H9 (cell line): ENCODE results near the gene SPSB2. TPM values are rescaled to one million over a fixed set of nuclear protein-coding genes. Genes with fewer than 3 reads are reported as not detected.

Source experiments
- DNase-seq: peaks from one replicate; pipeline ENCODE4 v3.0.0-alpha.2; 2017
- H2AFZ ChIP-seq: one replicate; pipeline ENCODE4 v1.6.1; 2013; ENCODE audit warnings: mild to moderate bottlenecking, low read length, control low read depth, moderate library complexity
- H2AK5ac ChIP-seq: 2 replicates; pipeline ENCODE4 v1.6.1; 2013; ENCODE audit warnings: low read length, control low read depth, mixed read lengths; ENCODE audit not compliant: insufficient read length
- H2BK120ac ChIP-seq: one replicate; pipeline ENCODE4 v1.6.1; 2013; ENCODE audit warnings: low read depth, mild to moderate bottlenecking, low read length, control low read depth, inconsistent platforms; ENCODE audit not compliant: poor library complexity, severe bottlenecking
- H2BK12ac ChIP-seq: 2 replicates; pipeline ENCODE4 v1.6.1; 2013; ENCODE audit warnings: low read length, control low read depth, mixed read lengths, low read depth; ENCODE audit not compliant: insufficient read length
- H2BK15ac ChIP-seq: 2 replicates; pipeline ENCODE4 v1.6.1; 2013; ENCODE audit warnings: low read depth, low read length, control low read depth
- H2BK20ac ChIP-seq: one replicate; pipeline ENCODE4 v1.6.1; 2013; ENCODE audit warnings: low read depth, mild to moderate bottlenecking, low read length, control low read depth, inconsistent platforms; ENCODE audit not compliant: poor library complexity, severe bottlenecking
- H2BK5ac ChIP-seq: 2 replicates; pipeline ENCODE4 v1.6.1; 2013; ENCODE audit warnings: low read length, control low read depth, mixed read lengths; ENCODE audit not compliant: insufficient read length
- H3K14ac ChIP-seq: 2 replicates; pipeline ENCODE4 v1.6.1; 2013; ENCODE audit warnings: low read length, control low read depth; ENCODE audit not compliant: insufficient read depth
- H3K18ac ChIP-seq: 2 replicates; pipeline ENCODE4 v1.6.1; 2013; ENCODE audit warnings: low read depth, mild to moderate bottlenecking, mixed read lengths, low read length, control low read depth; ENCODE audit not compliant: insufficient read length
- H3K23ac ChIP-seq: 2 replicates; pipeline ENCODE4 v1.6.1; 2013; ENCODE audit warnings: low read length, control low read depth, mixed read lengths, low read depth; ENCODE audit not compliant: insufficient read length
- H3K23me2 ChIP-seq: 2 replicates; pipeline ENCODE4 v1.6.1; 2013; ENCODE audit warnings: low read depth, mild to moderate bottlenecking, mixed read lengths, low read length, control low read depth; ENCODE audit not compliant: insufficient read length, poor library complexity, severe bottlenecking
- H3K27ac ChIP-seq: 2 replicates; pipeline ENCODE4 v1.5.1; 2013; ENCODE audit warnings: low read length, control low read depth, mixed read lengths, low read depth; ENCODE audit not compliant: insufficient read length
- H3K27me3 ChIP-seq: 2 replicates; pipeline ENCODE4 v1.6.1; 2013; ENCODE audit warnings: low read length, control low read depth, inconsistent platforms; ENCODE audit not compliant: insufficient read depth
- H3K4ac ChIP-seq: 2 replicates; pipeline ENCODE4 v1.6.1; 2013; ENCODE audit warnings: low read depth, mild to moderate bottlenecking, control low read depth, inconsistent platforms, low read length, moderate library complexity
- H3K4me1 ChIP-seq: 2 replicates; pipeline ENCODE4 v1.6.1; 2013; ENCODE audit warnings: low read length, control low read depth, inconsistent platforms; ENCODE audit not compliant: insufficient read depth
- H3K4me2 ChIP-seq: 2 replicates; pipeline ENCODE4 v1.6.1; 2013; ENCODE audit warnings: low read length, control low read depth, mixed read lengths; ENCODE audit not compliant: insufficient read length, insufficient read depth
- H3K56ac ChIP-seq: 2 replicates; pipeline ENCODE4 v1.6.1; 2013; ENCODE audit warnings: low read depth, mild to moderate bottlenecking, mixed read lengths, low read length, control low read depth; ENCODE audit not compliant: insufficient read length
- H3K79me1 ChIP-seq: 2 replicates; pipeline ENCODE4 v1.6.1; 2013; ENCODE audit warnings: low read depth, mild to moderate bottlenecking, moderate library complexity, low read length, control low read depth, inconsistent platforms; ENCODE audit not compliant: insufficient read depth, poor library complexity, severe bottlenecking
- H3K79me2 ChIP-seq: 2 replicates; pipeline ENCODE4 v1.6.1; 2013; ENCODE audit warnings: low read length, control low read depth, inconsistent platforms; ENCODE audit not compliant: insufficient read depth
- H3K9ac ChIP-seq: 2 replicates; pipeline ENCODE4 v1.6.1; 2013; ENCODE audit warnings: low read length, control low read depth, mixed read lengths; ENCODE audit not compliant: insufficient read length; ENCODE audit errors: extremely low read depth
- H3K9me3 ChIP-seq: one replicate; pipeline ENCODE4 v1.6.1; 2013; ENCODE audit warnings: low read depth, low read length, inconsistent platforms; ENCODE audit not compliant: control insufficient read depth
- H3T11ph ChIP-seq: one replicate; pipeline ENCODE4 v1.6.1; 2013; ENCODE audit warnings: mild to moderate bottlenecking, low read length, control low read depth, inconsistent platforms
- H4K20me1 ChIP-seq: one replicate; pipeline ENCODE4 v1.6.1; 2013; ENCODE audit not compliant: control insufficient read depth, insufficient read length, insufficient read depth
- H4K5ac ChIP-seq: 2 replicates; pipeline ENCODE4 v1.6.1; 2013; ENCODE audit warnings: low read depth, mild to moderate bottlenecking, mixed read lengths, low read length, control low read depth; ENCODE audit not compliant: insufficient read length
- H4K8ac ChIP-seq: replicated peaks from 2 replicates; pipeline ENCODE4 v1.6.1; 2013; ENCODE audit warnings: low read length, control low read depth, mixed read lengths, low read depth; ENCODE audit not compliant: insufficient read length
- H4K91ac ChIP-seq: 2 replicates; pipeline ENCODE4 v1.6.1; 2013; ENCODE audit warnings: low read depth, mild to moderate bottlenecking, moderate library complexity, mixed read lengths, low read length, control low read depth; ENCODE audit not compliant: insufficient read length
- H3K27ac Mint-ChIP-seq, 3 experiments: 2 replicates in 2 of 3; 3 replicates in 1 of 3; pipeline ENCODE4 v1.8.0; 2020 to 2021; ENCODE audit warnings: mixed read lengths in 3 of 3, mild to moderate bottlenecking in 1 of 3, moderate library complexity in 1 of 3
- H3K27me3 Mint-ChIP-seq: 2 replicates; pipeline ENCODE4 v1.8.0; 2021; ENCODE audit warnings: low read depth, mild to moderate bottlenecking, moderate library complexity, mixed read lengths
- H3K36me3 Mint-ChIP-seq, 3 experiments: 2 replicates in 2 of 3; 3 replicates in 1 of 3; pipeline ENCODE4 v1.8.0; 2020 to 2021; ENCODE audit warnings: low read depth in 3 of 3, mixed read lengths in 3 of 3; ENCODE audit not compliant: insufficient read depth in 1 of 3
- H3K4me1 Mint-ChIP-seq, 2 experiments: 2 replicates each; pipeline ENCODE4 v1.8.0; 2020; ENCODE audit warnings: mixed read lengths in 2 of 2
- H3K4me3 Mint-ChIP-seq, 2 experiments: 2 replicates in 1 of 2; 3 replicates in 1 of 2; pipeline ENCODE4 v1.8.0; 2020 to 2021; ENCODE audit warnings: mild to moderate bottlenecking in 2 of 2, mixed read lengths in 2 of 2, moderate library complexity in 1 of 2
- H3K9me3 Mint-ChIP-seq, 2 experiments: 2 replicates in 1 of 2; 3 replicates in 1 of 2; pipeline ENCODE4 v1.8.0; 2020; ENCODE audit warnings: mild to moderate bottlenecking in 2 of 2, mixed read lengths in 2 of 2, moderate library complexity in 1 of 2
- WGBS: extraction: QIAGEN DNeasy Blood & Tissue Kit; methylation state at CpG from one replicate; pipeline ENCODE4 v1.1.7; 2013; ENCODE audit warnings: missing lambda C conversion rate, low lambda C conversion rate, mixed read lengths; ENCODE audit not compliant: insufficient read length; ENCODE audit errors: extremely low coverage; 5-methylcytosine and 5-hydroxymethylcytosine counted together
- total RNA-seq: library from RNA; stranded (reverse); gene quantifications from 2 replicates; pipeline ENCODE4 v1.2.1, GENCODE V29; 2021
- TF ChIP-seq, protein P1 (sequence below): fragments of 200-600 bp; sonication (generic); conservative IDR thresholded peaks from 3 replicates; pipeline ENCODE4 v1.8.0; 2021; ENCODE audit warnings: antibody characterized with exemption, mild to moderate bottlenecking

Gene SPSB2
- total RNA-seq, 1 experiment from 2014 or later: 13.7 TPM

DNA sequence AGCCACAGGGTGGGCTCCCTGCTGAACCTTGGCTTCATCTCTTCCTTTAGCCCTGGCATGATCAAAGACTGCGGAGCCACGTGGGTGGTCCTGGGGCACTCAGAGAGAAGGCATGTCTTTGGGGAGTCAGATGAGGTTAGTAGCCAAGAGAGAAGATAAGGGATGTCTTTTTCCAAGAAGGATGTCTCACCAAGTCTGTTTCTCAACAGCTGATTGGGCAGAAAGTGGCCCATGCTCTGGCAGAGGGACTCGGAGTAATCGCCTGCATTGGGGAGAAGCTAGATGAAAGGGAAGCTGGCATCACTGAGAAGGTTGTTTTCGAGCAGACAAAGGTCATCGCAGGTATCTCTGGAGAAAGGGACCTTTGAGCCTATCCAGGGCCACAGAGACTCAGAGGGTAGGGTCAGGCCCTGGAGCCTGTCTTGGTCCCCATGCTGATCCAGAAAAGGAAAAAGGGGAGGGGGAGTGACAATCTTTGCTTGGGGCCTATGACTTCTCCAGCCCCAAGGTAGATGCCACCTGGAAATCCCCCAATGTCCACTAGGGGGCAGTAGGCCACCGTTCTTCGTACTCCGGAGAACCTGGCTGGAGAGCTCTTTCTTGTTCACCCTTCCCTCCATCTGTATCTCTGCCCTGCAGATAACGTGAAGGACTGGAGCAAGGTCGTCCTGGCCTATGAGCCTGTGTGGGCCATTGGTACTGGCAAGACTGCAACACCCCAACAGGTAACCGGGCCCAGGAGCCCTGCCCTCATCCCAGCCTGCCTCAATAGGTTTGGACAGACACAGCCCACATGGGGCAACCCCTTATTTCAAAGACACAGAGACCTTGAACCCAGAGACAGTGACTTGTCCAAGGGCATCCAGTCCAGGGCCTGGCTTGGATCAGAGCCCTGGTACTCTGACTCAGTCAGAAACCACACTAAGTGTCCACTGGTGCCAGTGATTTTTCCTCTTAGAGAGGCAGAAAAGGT, 3.8 kb downstream of the SPSB2 start:
- Mint-ChIP-seq H3K27me3 (no peaks in the 10 kb centered on the region; the same call in 1 of the 2 replicates), H3K9me3 (no peaks in the 10 kb centered on the region; a peak in 1 of 5 replicates), H3K36me3 (peaks cover 39 to 60% (median 48%) of the 10 kb centered on the region in 3 experiments), H3K4me3 (peak overlapping the region; percentile 91 to 95), H3K4me1 (peaks cover 53 to 58% of the 10 kb centered on the region in 2 experiments), H3K27ac (peak overlapping the region; percentile 77 to 96 (median 92))
- Histone ChIP-seq H3K4me1 (no peaks in the 10 kb centered on the region; the same call in 1 of the 2 replicates), H3K4me2 (peak overlapping the region; percentile 94), H3K27ac (no peak overlapping the region), H3K56ac (no peak overlapping the region), H2BK15ac (no peak overlapping the region), H3K79me2 (peaks cover 5% of the 10 kb centered on the region; the same call in 1 of the 2 replicates), H4K5ac (no peak overlapping the region), H2BK120ac (no peak overlapping the region), H3K23ac (no peak overlapping the region), H3K14ac (no peak overlapping the region), H3K9me3 (no peaks in the 10 kb centered on the region), H3K9ac (peak overlapping the region; percentile 60), H2AK5ac (no peak overlapping the region), H2AFZ (no peak overlapping the region), H3K79me1 (no peaks in the 10 kb centered on the region), H4K8ac (no peak overlapping the region), H3K27me3 (no peaks in the 10 kb centered on the region), H3K23me2 (peaks cover 16% of the 10 kb centered on the region), H3T11ph (no peak overlapping the region), H2BK12ac (no peak overlapping the region), H2BK5ac (no peak overlapping the region), H4K91ac (no peak overlapping the region), H3K4ac (no peak overlapping the region), H2BK20ac (no peak overlapping the region), H4K20me1 (no peaks in the 10 kb centered on the region), H3K18ac (no peak overlapping the region)
- peak; percentile 94 for DNase-seq
- WGBS: no CpG with 5 or more reads among the region's 12 CpGs
- TF ChIP-seq, protein P1, sequence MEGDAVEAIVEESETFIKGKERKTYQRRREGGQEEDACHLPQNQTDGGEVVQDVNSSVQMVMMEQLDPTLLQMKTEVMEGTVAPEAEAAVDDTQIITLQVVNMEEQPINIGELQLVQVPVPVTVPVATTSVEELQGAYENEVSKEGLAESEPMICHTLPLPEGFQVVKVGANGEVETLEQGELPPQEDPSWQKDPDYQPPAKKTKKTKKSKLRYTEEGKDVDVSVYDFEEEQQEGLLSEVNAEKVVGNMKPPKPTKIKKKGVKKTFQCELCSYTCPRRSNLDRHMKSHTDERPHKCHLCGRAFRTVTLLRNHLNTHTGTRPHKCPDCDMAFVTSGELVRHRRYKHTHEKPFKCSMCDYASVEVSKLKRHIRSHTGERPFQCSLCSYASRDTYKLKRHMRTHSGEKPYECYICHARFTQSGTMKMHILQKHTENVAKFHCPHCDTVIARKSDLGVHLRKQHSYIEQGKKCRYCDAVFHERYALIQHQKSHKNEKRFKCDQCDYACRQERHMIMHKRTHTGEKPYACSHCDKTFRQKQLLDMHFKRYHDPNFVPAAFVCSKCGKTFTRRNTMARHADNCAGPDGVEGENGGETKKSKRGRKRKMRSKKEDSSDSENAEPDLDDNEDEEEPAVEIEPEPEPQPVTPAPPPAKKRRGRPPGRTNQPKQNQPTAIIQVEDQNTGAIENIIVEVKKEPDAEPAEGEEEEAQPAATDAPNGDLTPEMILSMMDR: peak; percentile 97
